OCI-LY7 (cell line): ENCODE data around the gene SERPINH1. TPM values are rescaled to one million over a fixed set of nuclear protein-coding genes. Genes with fewer than 3 reads are reported as not detected.
A peak's percentile ranks its signal among the peaks of the same experiment; 100 is the strongest.

Experiments used
- BruUV-seq: library from RNA; stranded (reverse); fragments of 400-500 nt; replicated peaks from 2 replicates; lab custom pipeline; 2021; lab: Mats Ljungman, UMichigan
- CTCF ChIA-PET: fragments of 300-600 bp; sonication (Branson Sonifier 250); formaldehyde crosslinking; loops from one replicate; lab custom pipeline; 2022; ENCODE audit warnings: antibody characterized with exemption; ENCODE audit not compliant: unreplicated experiment; lab: Charles Lee
- POLR2A ChIA-PET: fragments of 300-600 bp; sonication (Branson Sonifier 250); formaldehyde crosslinking; loops from one replicate; lab custom pipeline; 2022; ENCODE audit warnings: antibody characterized with exemption; lab: Charles Lee
- DNase-seq: peaks from one replicate; pipeline ENCODE4 v3.0.0-alpha.2; 2015; ENCODE audit warnings: low spot score
- H2AFZ ChIP-seq: fragments of 200-600 bp; sonication (generic), shearing (Covaris generic); 2 replicates; pipeline ENCODE4 v1.6.1; 2014; ENCODE audit warnings: mild to moderate bottlenecking, antibody characterized with exemption, low read length, moderate library complexity
- H3K27ac ChIP-seq: fragments of 200-600 bp; sonication (generic); 2 replicates; pipeline ENCODE4 v1.5.1; 2014; ENCODE audit warnings: mixed run types, low read depth, mild to moderate bottlenecking, moderate library complexity, low read length, inconsistent platforms; ENCODE audit not compliant: poor library complexity, severe bottlenecking
- H3K36me3 ChIP-seq: fragments of 200-600 bp; sonication (generic); 2 replicates; pipeline ENCODE4 v1.6.1; 2014; ENCODE audit warnings: mild to moderate bottlenecking, antibody characterized with exemption, low read length, moderate library complexity, mixed read lengths; ENCODE audit not compliant: insufficient read depth
- H3K4me1 ChIP-seq: fragments of 200-600 bp; sonication (generic); 2 replicates; pipeline ENCODE4 v1.5.1; 2014; ENCODE audit warnings: mild to moderate bottlenecking, low read length; ENCODE audit not compliant: insufficient read depth, poor library complexity, severe bottlenecking
- H3K4me2 ChIP-seq: fragments of 200-600 bp; sonication (generic); 2 replicates; pipeline ENCODE4 v1.6.1; 2014; ENCODE audit warnings: mild to moderate bottlenecking, low read length
- H3K4me3 ChIP-seq: fragments of 200-600 bp; sonication (generic); 2 replicates; pipeline ENCODE4 v1.5.1; 2014; ENCODE audit warnings: mild to moderate bottlenecking, low read depth, low read length; ENCODE audit not compliant: poor library complexity, severe bottlenecking
- H3K79me2 ChIP-seq: fragments of 200-600 bp; sonication (generic); 2 replicates; pipeline ENCODE4 v1.6.1; 2016; ENCODE audit warnings: low read depth, mild to moderate bottlenecking, low read length, moderate library complexity, mixed read lengths; ENCODE audit not compliant: insufficient read depth
- H3K9me2 ChIP-seq: fragments of 200-600 bp; sonication (generic); 2 replicates; pipeline ENCODE4 v1.6.1; 2016; ENCODE audit warnings: mild to moderate bottlenecking, low read length, mixed read lengths; ENCODE audit not compliant: insufficient read depth
- H3K9me3 ChIP-seq: fragments of 200-600 bp; sonication (generic); 2 replicates; pipeline ENCODE4 v1.6.1; 2014; ENCODE audit warnings: mild to moderate bottlenecking, mixed run types, low read length, mixed read lengths
- H4K20me1 ChIP-seq: fragments of 200-600 bp; sonication (generic); 2 replicates; pipeline ENCODE4 v1.6.1; 2014; ENCODE audit warnings: mild to moderate bottlenecking, antibody characterized with exemption, low read length, moderate library complexity, mixed read lengths; ENCODE audit not compliant: insufficient read depth
- EZH2phosphoT487 ChIP-seq: fragments of 200-600 bp; sonication (generic); IDR thresholded peaks from 2 replicates; pipeline ENCODE4 v1.6.1; 2018; ENCODE audit warnings: low read depth, borderline replicate concordance, mild to moderate bottlenecking, mixed run types, antibody characterized with exemption, low read length, moderate library complexity, mixed read lengths
- intact Hi-C: fragments of 100-400 bp; cut with micrococcal nuclease; formaldehyde crosslinking; loops from one replicate; pipeline ENCODE4 v1.10.0; 2022; ENCODE audit not compliant: unreplicated experiment
- total RNA-seq, 2 experiments: library from RNA; depleted of rRNA in 1 of 2; stranded (reverse); fragments of >200 nt in 1 of 2; shearing (Covaris generic) in 1 of 2; gene quantifications; 2 replicates each; pipeline ENCODE4 v1.2.3, GENCODE V29; 2014 to 2022
- TF ChIP-seq, protein P1 (sequence below): fragments of 200-600 bp; sonication (generic); conservative IDR thresholded peaks from 2 replicates; pipeline ENCODE4 v1.5.1; 2014; ENCODE audit warnings: mild to moderate bottlenecking, antibody characterized with exemption, low read length, moderate library complexity, mixed read lengths

Gene SERPINH1
- total RNA-seq, 2 experiments from 2014 or later = not detected

DNA sequence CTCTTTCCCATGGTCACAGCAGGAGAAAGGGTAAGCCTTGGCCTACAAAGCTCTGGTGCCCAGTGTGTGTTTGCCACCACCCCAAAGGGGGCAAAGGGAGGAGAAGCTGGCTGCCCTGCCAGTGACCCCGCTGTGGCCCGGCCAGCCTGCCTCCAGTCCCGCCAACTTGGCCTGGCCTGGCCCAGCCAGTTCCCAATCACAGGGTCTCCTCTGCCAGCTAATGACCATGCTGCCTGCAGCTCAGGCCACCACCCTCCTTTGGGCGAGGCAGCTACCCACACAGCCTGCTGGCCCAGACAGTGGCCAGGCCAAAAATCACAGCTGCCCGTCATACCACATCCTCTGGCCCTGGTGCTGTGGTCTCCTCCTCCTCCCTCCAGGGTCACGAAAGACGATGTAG, 41.4 kb upstream of the SERPINH1 start:
- POLR2A ChIA-PET = interaction anchor here (0.7 kb wide), 1 partner anchor 10 kb away, joined by 3 read pairs; no protein-coding TSS in a partner anchor
- no peaks in the 10 kb centered on the region for H3K79me2 ChIP-seq
- intact Hi-C loops = no loop called here

DNA sequence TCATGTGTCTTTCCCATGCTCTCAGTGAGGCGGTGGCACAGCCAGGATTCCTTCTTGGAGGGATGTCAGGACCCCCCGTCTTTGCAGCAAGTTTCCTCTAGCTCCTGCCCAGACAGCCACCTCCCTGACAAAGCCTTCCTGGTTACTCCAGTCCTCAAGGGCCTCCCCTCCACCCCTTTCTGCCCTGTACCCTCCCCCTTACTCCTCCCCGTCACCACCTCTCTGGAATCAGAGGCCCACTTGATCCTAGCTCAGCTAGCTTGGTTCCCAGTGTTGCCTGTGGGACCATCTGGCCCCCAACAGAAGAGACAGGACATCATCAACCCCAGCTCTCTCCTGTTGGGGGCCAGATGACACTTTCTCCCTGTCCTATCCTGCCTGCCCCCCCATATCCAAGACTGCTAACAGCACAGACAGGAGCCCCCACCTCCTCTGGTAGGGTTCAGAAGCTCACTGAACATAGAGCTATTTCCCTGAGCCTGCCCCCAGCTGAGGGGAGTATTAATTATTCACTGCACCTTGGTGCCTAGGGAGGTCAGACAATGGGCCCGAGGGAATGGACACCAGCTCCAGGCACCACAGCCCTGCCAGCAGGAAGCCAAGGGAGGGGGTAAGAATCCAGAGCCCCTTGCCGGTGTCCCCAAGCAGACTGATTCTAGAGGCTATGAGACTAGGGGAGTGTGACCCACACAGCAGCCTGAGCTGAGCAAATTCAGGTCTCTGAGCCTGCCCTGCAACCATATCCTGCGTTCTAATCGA, 39.6 kb upstream of the SERPINH1 start:
- Histone ChIP-seq H3K9me3 (no peaks in the 10 kb centered on the region), H4K20me1 (no peaks in the 10 kb centered on the region), H3K27ac (peak overlapping the region; percentile 41), H3K9me2 (no peaks in the 10 kb centered on the region), H3K4me2 (peak overlapping the region; percentile 72), H3K4me1 (peaks cover 58% of the 10 kb centered on the region), H2AFZ (no peak overlapping the region), H3K79me2 (no peaks in the 10 kb centered on the region), H3K36me3 (no peaks in the 10 kb centered on the region), H3K4me3 (peak overlapping the region; percentile 71)
- DNase-seq = no peak
- CTCF ChIA-PET = interaction anchor here (1.2 kb wide), 1 partner anchor 20 kb away, joined by 3 read pairs; no protein-coding TSS in a partner anchor
- POLR2A ChIA-PET = interaction anchor here (1.4 to 1.7 kb wide), 3 partner anchors 13 to 123 kb away, joined by 4 to 7 read pairs (median 4); partner anchors contain the start of gene RPS3
- BruUV-seq = no TSS peak
- TF ChIP-seq, protein P1, sequence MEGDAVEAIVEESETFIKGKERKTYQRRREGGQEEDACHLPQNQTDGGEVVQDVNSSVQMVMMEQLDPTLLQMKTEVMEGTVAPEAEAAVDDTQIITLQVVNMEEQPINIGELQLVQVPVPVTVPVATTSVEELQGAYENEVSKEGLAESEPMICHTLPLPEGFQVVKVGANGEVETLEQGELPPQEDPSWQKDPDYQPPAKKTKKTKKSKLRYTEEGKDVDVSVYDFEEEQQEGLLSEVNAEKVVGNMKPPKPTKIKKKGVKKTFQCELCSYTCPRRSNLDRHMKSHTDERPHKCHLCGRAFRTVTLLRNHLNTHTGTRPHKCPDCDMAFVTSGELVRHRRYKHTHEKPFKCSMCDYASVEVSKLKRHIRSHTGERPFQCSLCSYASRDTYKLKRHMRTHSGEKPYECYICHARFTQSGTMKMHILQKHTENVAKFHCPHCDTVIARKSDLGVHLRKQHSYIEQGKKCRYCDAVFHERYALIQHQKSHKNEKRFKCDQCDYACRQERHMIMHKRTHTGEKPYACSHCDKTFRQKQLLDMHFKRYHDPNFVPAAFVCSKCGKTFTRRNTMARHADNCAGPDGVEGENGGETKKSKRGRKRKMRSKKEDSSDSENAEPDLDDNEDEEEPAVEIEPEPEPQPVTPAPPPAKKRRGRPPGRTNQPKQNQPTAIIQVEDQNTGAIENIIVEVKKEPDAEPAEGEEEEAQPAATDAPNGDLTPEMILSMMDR = no peak
- no peak for TF ChIP-seq EZH2phosphoT487
- intact Hi-C loops = no loop called here

More for the DNA sequence above, 41.4 kb upstream of the SERPINH1 start:
- CTCF ChIA-PET = interaction anchor here (0.5 kb wide), 1 partner anchor 63 kb away, joined by 4 read pairs; no protein-coding TSS in a partner anchor
- no peak overlapping the region for H3K4me3 ChIP-seq
- no peak overlapping the region for H3K27ac ChIP-seq
- H3K4me1 ChIP-seq = peaks cover 62% of the 10 kb centered on the region
- H2AFZ ChIP-seq = no peak overlapping the region
- peaks cover 3% of the 10 kb centered on the region; the same call in 1 of the 2 replicates for H3K36me3 ChIP-seq
- H4K20me1 ChIP-seq = no peaks in the 10 kb centered on the region
- H3K9me3 ChIP-seq = no peaks in the 10 kb centered on the region
- BruUV-seq = no TSS peak
- TF ChIP-seq, protein P1 = no peak
- H3K9me2 ChIP-seq = no peaks in the 10 kb centered on the region
- no peak overlapping the region for H3K4me2 ChIP-seq
- DNase-seq = no peak

DNA sequence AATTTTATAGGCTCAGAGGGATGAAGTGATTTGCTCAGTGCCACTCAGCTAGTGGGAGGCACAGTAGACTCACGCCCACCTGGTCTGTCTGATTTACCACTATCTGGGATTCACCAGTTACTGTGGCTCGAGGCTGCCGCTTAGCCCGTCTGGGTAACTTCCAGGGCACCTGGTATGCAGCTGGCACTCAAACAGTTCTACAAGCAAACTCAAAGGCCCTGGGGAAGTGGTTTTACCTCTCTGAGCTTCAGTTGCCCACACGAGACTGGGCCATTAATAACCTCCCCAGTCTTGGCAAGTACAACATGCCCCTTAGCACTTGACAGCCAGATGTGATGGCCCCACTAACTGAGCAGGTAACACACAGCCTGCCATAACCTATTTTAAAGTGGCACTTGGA, 38.9 kb upstream of the SERPINH1 start:
- Histone ChIP-seq H3K4me3 (peak overlapping the region; percentile 71), H3K9me2 (no peaks in the 10 kb centered on the region), H3K4me2 (peak overlapping the region; percentile 72), H3K79me2 (no peaks in the 10 kb centered on the region), H3K9me3 (no peaks in the 10 kb centered on the region), H4K20me1 (no peaks in the 10 kb centered on the region), H3K27ac (peak overlapping the region; percentile 41), H3K36me3 (no peaks in the 10 kb centered on the region), H3K4me1 (peaks cover 51% of the 10 kb centered on the region), H2AFZ (no peak overlapping the region)
- peak; percentile 63 for DNase-seq
- intact Hi-C loops = no loop called here
- CTCF ChIA-PET = interaction anchor here (1.2 kb wide), 1 partner anchor 21 kb away, joined by 3 read pairs; no protein-coding TSS in a partner anchor
- POLR2A ChIA-PET = interaction anchor here (0.6 to 1.7 kb wide), 5 partner anchors 9 to 301 kb away, joined by 3 to 7 read pairs (median 4); partner anchors contain the start of gene RPS3
- BruUV-seq = no TSS peak
- TF ChIP-seq, protein P1 = no peak
- TF ChIP-seq EZH2phosphoT487 = no peak
